Endothelial cell of umbilical vein (primary cell): ENCODE data around the gene ANO4. TPM values are rescaled to one million over a fixed set of nuclear protein-coding genes. Genes with fewer than 3 reads are reported as not detected.

Experiments used
- BruUV-seq: library from RNA; stranded (reverse); fragments of 400-500 nt; replicated peaks from 2 replicates; lab custom pipeline; 2021; lab: Mats Ljungman, UMichigan
- CTCF ChIA-PET: fragments of 300-600, 350-600 bp; sonication (Branson Sonifier 250); formaldehyde crosslinking; loops from one replicate; lab custom pipeline; 2021; ENCODE audit warnings: antibody characterized with exemption, inconsistent platforms; lab: Charles Lee
- POLR2A ChIA-PET: fragments of 300-600, 350-600 bp; sonication (Branson Sonifier 250); formaldehyde crosslinking; loops from one replicate; lab custom pipeline; 2021; ENCODE audit warnings: antibody characterized with exemption, inconsistent platforms; lab: Charles Lee
- DNase-seq: peaks from one replicate; pipeline ENCODE4 v3.0.0-alpha.2; 2011; ENCODE audit warnings: low read depth, low spot score
- FAIRE-seq: peaks from 2 replicates; lab custom pipeline; 2011; peaks lifted over from hg19 to GRCh38; lab: Jason Lieb, UNC
- H2AFZ ChIP-seq: 2 replicates; pipeline ENCODE4 v1.6.0; 2012; ENCODE audit warnings: low read depth, low read length, control low read depth, inconsistent platforms
- H3K27ac ChIP-seq: 2 replicates; pipeline ENCODE4 v1.5.1; 2011; ENCODE audit warnings: low read depth, mild to moderate bottlenecking, control low read depth, low read length, moderate library complexity; ENCODE audit not compliant: insufficient read depth
- H3K27me3 ChIP-seq, 2 experiments: 2 replicates each; pipeline versions ENCODE4 v1.6.0 to v1.6.1; 2011; ENCODE audit warnings: low read length in 2 of 2, mixed read lengths in 1 of 2; ENCODE audit not compliant: control insufficient read depth in 2 of 2, insufficient read depth in 2 of 2
- H3K36me3 ChIP-seq, 2 experiments: 2 replicates in 1 of 2; 3 replicates in 1 of 2; pipeline ENCODE4 v1.5.1; 2011; ENCODE audit warnings: low read length in 2 of 2, mild to moderate bottlenecking in 1 of 2, moderate library complexity in 1 of 2; ENCODE audit not compliant: control insufficient read depth in 2 of 2, insufficient read depth in 2 of 2; ENCODE audit errors: extremely low read depth in 1 of 2
- H3K4me1 ChIP-seq: 3 replicates; pipeline ENCODE4 v1.5.1; 2011; ENCODE audit warnings: mild to moderate bottlenecking, low read length; ENCODE audit not compliant: control insufficient read depth, insufficient read depth; ENCODE audit errors: extremely low read depth
- H3K4me2 ChIP-seq: 2 replicates; pipeline ENCODE4 v1.6.1; 2011; ENCODE audit warnings: low read length, control low read depth, mixed read lengths; ENCODE audit not compliant: insufficient read depth
- H3K4me3 ChIP-seq, 3 experiments: fragments of 200-600 bp in 1 of 3; sonication (generic), shearing (Covaris generic) in 1 of 3; replicated peaks in 1 of 3; 2 replicates each; pipeline ENCODE4 v1.5.1; 2011 to 2016; ENCODE audit warnings: control low read depth in 3 of 3, low read length in 3 of 3, mild to moderate bottlenecking in 2 of 3, inconsistent platforms in 1 of 3, low read depth in 1 of 3, moderate library complexity in 1 of 3; ENCODE audit not compliant: insufficient read depth in 1 of 3
- H3K79me2 ChIP-seq: 2 replicates; pipeline ENCODE4 v1.6.0; 2012; ENCODE audit warnings: low read length, inconsistent platforms; ENCODE audit not compliant: control insufficient read depth, insufficient read depth
- H3K9ac ChIP-seq: replicated peaks from 2 replicates; pipeline ENCODE3; 2011; ENCODE audit warnings: low read length, control low read depth; ENCODE audit not compliant: insufficient read depth; ENCODE audit errors: extremely low read depth
- H3K9me1 ChIP-seq: replicated peaks from 3 replicates; pipeline ENCODE4 v1.6.0; 2011; ENCODE audit warnings: mild to moderate bottlenecking, low read length; ENCODE audit not compliant: control insufficient read depth, insufficient read depth; ENCODE audit errors: extremely low read depth
- H3K9me3 ChIP-seq: replicated peaks from 2 replicates; pipeline ENCODE4 v1.5.1; 2012; ENCODE audit warnings: low read length, inconsistent platforms; ENCODE audit not compliant: control insufficient read depth, insufficient read depth
- H4K20me1 ChIP-seq: replicated peaks from 2 replicates; pipeline ENCODE3; 2011; ENCODE audit warnings: mild to moderate bottlenecking, low read length; ENCODE audit not compliant: control insufficient read depth, insufficient read depth; ENCODE audit errors: extremely low read depth
- FOS ChIP-seq: IDR thresholded peaks from 2 replicates; pipeline ENCODE4 v1.6.1; 2011; ENCODE audit warnings: mild to moderate bottlenecking, low read length, moderate library complexity, borderline replicate concordance; ENCODE audit not compliant: insufficient read depth
- GATA2 ChIP-seq: IDR thresholded peaks from 2 replicates; pipeline ENCODE4 v1.7.0; 2011; ENCODE audit warnings: low read depth, mild to moderate bottlenecking, moderate library complexity, mixed read lengths, low read length; ENCODE audit not compliant: insufficient read length, insufficient read depth
- MAX ChIP-seq: IDR thresholded peaks from 2 replicates; pipeline ENCODE4 v1.6.1; 2011; ENCODE audit not compliant: insufficient read depth, insufficient read length
- POLR2A ChIP-seq: IDR thresholded peaks from 2 replicates; pipeline ENCODE4 v1.6.1; 2012; ENCODE audit warnings: low read depth, mild to moderate bottlenecking, control low read depth, low read length
- POLR2AphosphoS5 ChIP-seq: IDR thresholded peaks from 2 replicates; pipeline ENCODE4 v1.6.1; 2012; ENCODE audit warnings: low read depth, mild to moderate bottlenecking, control low read depth, low read length, moderate library complexity; ENCODE audit not compliant: insufficient read depth
- dilution Hi-C: fragments of 300-500 bp; cut with MboI; formaldehyde crosslinking; loops from one replicate; pipeline ENCODE4 v1.15.0; 2019; ENCODE audit warnings: low sequenced_read_pairs; ENCODE audit not compliant: extremely low pct_ligation_motif_present
- intact Hi-C: fragments of 100-400 bp; cut with micrococcal nuclease; formaldehyde crosslinking; loops from one replicate; pipeline ENCODE4 v1.10.0; 2022
- polyA plus RNA-seq, 4 experiments: library from polyadenylated mRNA; depleted of rRNA in 3 of 4; stranded (reverse) in 3 of 4; unstranded in 1 of 4; fragments of >200 nt; gene quantifications; 2 replicates each; pipeline versions ENCODE4 v1.2.1 to v1.2.3, GENCODE V29; 2011 to 2012; ENCODE audit warnings: missing spikeins in 1 of 4
- total RNA-seq: library from RNA; stranded (reverse); gene quantifications from 2 replicates; pipeline ENCODE4 v1.2.3, GENCODE V29; 2021
- TF ChIP-seq, protein P1 (sequence below), 2 donors: IDR thresholded peaks; 1 replicate in 1 of 2; 2 replicates in 1 of 2; pipeline ENCODE4 v1.5.1; 2011; ENCODE audit warnings: low read length in 2 of 2, mild to moderate bottlenecking in 2 of 2, moderate library complexity in 2 of 2, control low read depth in 1 of 2, inconsistent platforms in 1 of 2, low read depth in 1 of 2; ENCODE audit not compliant: insufficient read depth in 1 of 2; ENCODE audit errors: extremely low read depth in 1 of 2

Gene ANO4
- total and polyA plus RNA-seq, 2 donors (not counting 3 experiments of a cell fraction or from before 2014, with no cell fraction given), result 0.25 TPM; not detected in 1

GRCh38 chr12:100827901-100828520, 33.4 kb downstream of the ANO4 start:
- ChIA-PET CTCF (interaction anchor here (0.6 to 6.0 kb wide), 7 partner anchors 10 to 498 kb away, joined by 3 to 71 read pairs (median 4); partner anchors contain the start of gene UTP20), POLR2A (no interaction called here)
- H2AFZ ChIP-seq, result no peak overlapping the region
- H3K27me3 ChIP-seq, result no peaks in the 10 kb centered on the region
- no peak overlapping the region for H3K27ac ChIP-seq
- no peaks in the 10 kb centered on the region for H4K20me1 ChIP-seq
- TF ChIP-seq POLR2AphosphoS5, result no peak
- TF ChIP-seq, protein P1, sequence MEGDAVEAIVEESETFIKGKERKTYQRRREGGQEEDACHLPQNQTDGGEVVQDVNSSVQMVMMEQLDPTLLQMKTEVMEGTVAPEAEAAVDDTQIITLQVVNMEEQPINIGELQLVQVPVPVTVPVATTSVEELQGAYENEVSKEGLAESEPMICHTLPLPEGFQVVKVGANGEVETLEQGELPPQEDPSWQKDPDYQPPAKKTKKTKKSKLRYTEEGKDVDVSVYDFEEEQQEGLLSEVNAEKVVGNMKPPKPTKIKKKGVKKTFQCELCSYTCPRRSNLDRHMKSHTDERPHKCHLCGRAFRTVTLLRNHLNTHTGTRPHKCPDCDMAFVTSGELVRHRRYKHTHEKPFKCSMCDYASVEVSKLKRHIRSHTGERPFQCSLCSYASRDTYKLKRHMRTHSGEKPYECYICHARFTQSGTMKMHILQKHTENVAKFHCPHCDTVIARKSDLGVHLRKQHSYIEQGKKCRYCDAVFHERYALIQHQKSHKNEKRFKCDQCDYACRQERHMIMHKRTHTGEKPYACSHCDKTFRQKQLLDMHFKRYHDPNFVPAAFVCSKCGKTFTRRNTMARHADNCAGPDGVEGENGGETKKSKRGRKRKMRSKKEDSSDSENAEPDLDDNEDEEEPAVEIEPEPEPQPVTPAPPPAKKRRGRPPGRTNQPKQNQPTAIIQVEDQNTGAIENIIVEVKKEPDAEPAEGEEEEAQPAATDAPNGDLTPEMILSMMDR (IDR thresholded peaks at IDR 0.05; ENCODE audit: extremely low read depth in 1 of 2, insufficient read depth in 1 of 2, low read depth in 1 of 2, low read length in 2 of 2), result peak; percentile 26 to 42
- no peak for TF ChIP-seq MAX
- TF ChIP-seq FOS, result no peak
- no peak for TF ChIP-seq GATA2
- TF ChIP-seq POLR2A, result no peak
- intact Hi-C loops (loop anchor here (1.0 to 5.0 kb wide), 2 partner anchors 159 to 452 kb away; partner anchors contain the start of gene UTP20), dilution Hi-C loops (no loop called here)
- no peak overlapping the region for H3K4me2 ChIP-seq
- no peak overlapping the region for H3K4me3 ChIP-seq
- H3K9me1 ChIP-seq, result no peaks in the 10 kb centered on the region
- no peaks in the 10 kb centered on the region for H3K36me3 ChIP-seq
- H3K79me2 ChIP-seq, result no peaks in the 10 kb centered on the region
- H3K9me3 ChIP-seq, result no peaks in the 10 kb centered on the region
- FAIRE-seq (no peak), DNase-seq (peak; percentile 24)
- H3K9ac ChIP-seq, result no peak overlapping the region
- BruUV-seq, result no TSS peak
- H3K4me1 ChIP-seq, result no peaks in the 10 kb centered on the region
